Measurements from ENCODE around the gene CHRDL2. TPM values are rescaled to one million over a fixed set of nuclear protein-coding genes. Genes with fewer than 3 reads are reported as not detected.

Gene CHRDL2
- total and polyA plus RNA-seq, 2 of the 13 experiments (the other 11 are each of a cell fraction or from before 2014, with no cell fraction given), result 0.04 TPM; not detected in 1

- Histone ChIP-seq H3K4me1 (ENCODE audit: insufficient read depth, low read length) (peaks cover 17% of the 10 kb centered on the region; the same call in 1 of the 2 replicates), H3K79me2 (ENCODE audit: insufficient read depth, low read length) (no peaks in the 10 kb centered on the region), H2AFZ (ENCODE audit: low read length) (no peak overlapping the region), H3K9ac (ENCODE audit: insufficient read depth, low read depth, low read length) (no peak overlapping the region), H3K27ac (ENCODE audit: extremely low read length, insufficient read depth, low read length) (no peak overlapping the region), H3K36me3 (replicated peaks in 1 of 2; ENCODE audit: control insufficient read depth in 1 of 2, insufficient read depth in 2 of 2, low read length in 2 of 2) (no peaks in the 10 kb centered on the region), H3K27me3 (ENCODE audit: control insufficient read depth in 1 of 2, insufficient read depth in 2 of 2, low read length in 2 of 2) (peaks cover 11 to 65% of the 10 kb centered on the region in 2 experiments), H3K4me3 (replicated peaks in 1 of 3; ENCODE audit: insufficient read depth in 1 of 3, low read depth in 2 of 3, low read length in 3 of 3) (no peak overlapping the region), H3K9me3 (ENCODE audit: low read length) (no peaks in the 10 kb centered on the region), H4K20me1 (ENCODE audit: insufficient read depth, low read length) (no peaks in the 10 kb centered on the region), H3K4me2 (ENCODE audit: low read depth, low read length) (no peak overlapping the region)
- 39% methylated on average over 3 of the region's 3 CpGs for WGBS (ENCODE audit: low lambda C conversion rate)
- intact Hi-C loops (cut with micrococcal nuclease; ENCODE audit: unreplicated experiment) (no loop called here), in situ Hi-C loops (cut with HindIII; ENCODE audit: extremely low pct_ligation_motif_present, low pct_unique_long_range_greater_than_20kb) (no loop called here)
- ATAC-seq (no peak), DNase-seq (ENCODE audit: low spot score) (no peak), FAIRE-seq (no peak)
- no TSS peak for BruUV-seq (replicated peaks)
- TF ChIP-seq ZBTB34 (CRISPR knock-in tag; IDR thresholded peaks at IDR 0.05) (no peak), ZNF768 (CRISPR knock-in tag; IDR thresholded peaks at IDR 0.05) (peak; percentile 84)
- ChIA-PET POLR2A (no interaction called here), CTCF (ENCODE audit: low intra/inter-chr PET ratio, low total read pairs) (no interaction called here)
Measured at GRCh38 chr11:74709175-74709574, 22.1 kb downstream of the CHRDL2 start.

GRCh38 chr11:74707602-74708510, 23.4 kb downstream of the CHRDL2 start:
- ChIA-PET POLR2A (no interaction called here), CTCF (ENCODE audit: low intra/inter-chr PET ratio, low total read pairs) (no interaction called here)
- Histone ChIP-seq H3K9ac (ENCODE audit: insufficient read depth, low read depth, low read length) (no peak overlapping the region), H3K27ac (ENCODE audit: extremely low read length, insufficient read depth, low read length) (no peak overlapping the region), H2AFZ (ENCODE audit: low read length) (no peak overlapping the region), H3K27me3 (ENCODE audit: control insufficient read depth in 1 of 2, insufficient read depth in 2 of 2, low read length in 2 of 2) (peaks cover 12 to 59% of the 10 kb centered on the region in 2 experiments), H3K4me1 (ENCODE audit: insufficient read depth, low read length) (peaks cover 17% of the 10 kb centered on the region; the same call in 1 of the 2 replicates), H3K4me2 (ENCODE audit: low read depth, low read length) (no peak overlapping the region), H4K20me1 (ENCODE audit: insufficient read depth, low read length) (no peaks in the 10 kb centered on the region), H3K36me3 (replicated peaks in 1 of 2; ENCODE audit: control insufficient read depth in 1 of 2, insufficient read depth in 2 of 2, low read length in 2 of 2) (no peaks in the 10 kb centered on the region), H3K79me2 (ENCODE audit: insufficient read depth, low read length) (no peaks in the 10 kb centered on the region), H3K4me3 (replicated peaks in 1 of 3; ENCODE audit: insufficient read depth in 1 of 3, low read depth in 2 of 3, low read length in 3 of 3) (no peak overlapping the region), H3K9me3 (ENCODE audit: low read length) (no peaks in the 10 kb centered on the region)
- no peak for TF ChIP-seq TSC22D2 (CRISPR knock-in tag; IDR thresholded peaks at IDR 0.05; ENCODE audit: borderline replicate concordance)
- no peak for FAIRE-seq
- DNase-seq (ENCODE audit: low spot score), result no peak
- no peak for ATAC-seq
- WGBS (ENCODE audit: low lambda C conversion rate), result 24% methylated on average over 7 of the region's 10 CpGs
- in situ Hi-C loops (cut with HindIII; ENCODE audit: extremely low pct_ligation_motif_present, low pct_unique_long_range_greater_than_20kb) (no loop called here), intact Hi-C loops (cut with micrococcal nuclease; ENCODE audit: unreplicated experiment) (no loop called here)
- BruUV-seq (replicated peaks), result no TSS peak
